Measurements from ENCODE around the gene PCSK4. TPM values are rescaled to one million over a fixed set of nuclear protein-coding genes. Genes with fewer than 3 reads are reported as not detected.

Gene PCSK4
- total RNA-seq, 4 donors from 2014 or later, result 1.4 to 2.4 (median 2.2) TPM

GRCh38 chr19:1512671-1513498, 22.7 kb upstream of the PCSK4 start, which contains the start of gene ADAMTSL5:
ADAMTSL5 (minus strand) TSS chr19:1513019; CDS start chr19:1510943, 2,076 bp downstream.
- ATAC-seq (ENCODE audit: low FRiP score) (peak; percentile 24), DNase-seq (ENCODE audit: low spot score) (no peak)
- TF ChIP-seq CTCF (IDR thresholded peaks at IDR 0.05), result no peak

GRCh38 chr19:1511318-1512317, 21.5 kb upstream of the PCSK4 start:
- ATAC-seq (ENCODE audit: low FRiP score) (no peak), DNase-seq (ENCODE audit: low spot score) (no peak)
- no peak for TF ChIP-seq CTCF (IDR thresholded peaks at IDR 0.05)

GRCh38 chr19:1510807-1511206, 20.7 kb upstream of the PCSK4 start:
- no peak for TF ChIP-seq CTCF (IDR thresholded peaks at IDR 0.05)
- no peak for DNase-seq (ENCODE audit: low spot score)
- ATAC-seq (ENCODE audit: low FRiP score), result no peak

- ATAC-seq (ENCODE audit: low FRiP score) (no peak), DNase-seq (ENCODE audit: low spot score) (no peak)
- TF ChIP-seq CTCF (IDR thresholded peaks at IDR 0.05), result no peak
Measured at GRCh38 chr19:1510442-1510806, 20.3 kb upstream of the PCSK4 start.

- no peak for TF ChIP-seq CTCF (IDR thresholded peaks at IDR 0.05)
- DNase-seq (ENCODE audit: low spot score) (no peak), ATAC-seq (ENCODE audit: low FRiP score) (no peak)
Measured at GRCh38 chr19:1509602-1510441, 19.7 kb upstream of the PCSK4 start.

- ATAC-seq (ENCODE audit: low FRiP score), result no peak
- TF ChIP-seq CTCF (IDR thresholded peaks at IDR 0.05), result no peak
- no peak for DNase-seq (ENCODE audit: low spot score)
Measured at GRCh38 chr19:1508507-1508856, 18.3 kb upstream of the PCSK4 start.
